B cell (primary cell): ENCODE results near the gene TFCP2.

Source experiments
- EZH2 ChIP-seq: IDR thresholded peaks from 2 replicates; pipeline ENCODE4 v1.6.1; 2012; ENCODE audit warnings: borderline replicate concordance, low read depth, mild to moderate bottlenecking, moderate library complexity, low read length; ENCODE audit not compliant: insufficient read depth, poor library complexity, severe bottlenecking
- TF ChIP-seq, protein P1 (sequence below): fragments of 200-600 bp; IDR thresholded peaks from one replicate; pipeline ENCODE4 v1.8.0; 2022; ENCODE audit warnings: antibody characterized with exemption, mild to moderate bottlenecking

DNA sequence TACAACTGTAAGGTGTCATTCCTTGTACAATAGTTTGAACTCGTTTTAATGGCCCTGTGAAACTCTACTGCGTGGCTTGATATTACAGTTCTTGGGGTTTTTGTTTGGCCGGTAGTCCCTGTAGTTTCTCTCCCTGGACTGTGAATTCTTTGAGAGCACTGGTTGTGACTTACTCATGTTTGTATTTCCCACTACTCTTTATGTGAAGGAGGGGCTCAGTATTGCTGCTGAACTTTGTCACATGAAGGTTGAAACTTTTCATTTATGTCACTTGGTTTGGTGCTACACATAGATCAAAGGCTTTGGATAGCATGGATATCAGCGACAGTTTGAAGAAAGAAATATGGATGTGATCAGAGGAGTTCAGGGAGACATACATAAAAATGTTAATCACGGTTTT, 46.4 kb upstream of the TFCP2 start:
- TF ChIP-seq, protein P1, sequence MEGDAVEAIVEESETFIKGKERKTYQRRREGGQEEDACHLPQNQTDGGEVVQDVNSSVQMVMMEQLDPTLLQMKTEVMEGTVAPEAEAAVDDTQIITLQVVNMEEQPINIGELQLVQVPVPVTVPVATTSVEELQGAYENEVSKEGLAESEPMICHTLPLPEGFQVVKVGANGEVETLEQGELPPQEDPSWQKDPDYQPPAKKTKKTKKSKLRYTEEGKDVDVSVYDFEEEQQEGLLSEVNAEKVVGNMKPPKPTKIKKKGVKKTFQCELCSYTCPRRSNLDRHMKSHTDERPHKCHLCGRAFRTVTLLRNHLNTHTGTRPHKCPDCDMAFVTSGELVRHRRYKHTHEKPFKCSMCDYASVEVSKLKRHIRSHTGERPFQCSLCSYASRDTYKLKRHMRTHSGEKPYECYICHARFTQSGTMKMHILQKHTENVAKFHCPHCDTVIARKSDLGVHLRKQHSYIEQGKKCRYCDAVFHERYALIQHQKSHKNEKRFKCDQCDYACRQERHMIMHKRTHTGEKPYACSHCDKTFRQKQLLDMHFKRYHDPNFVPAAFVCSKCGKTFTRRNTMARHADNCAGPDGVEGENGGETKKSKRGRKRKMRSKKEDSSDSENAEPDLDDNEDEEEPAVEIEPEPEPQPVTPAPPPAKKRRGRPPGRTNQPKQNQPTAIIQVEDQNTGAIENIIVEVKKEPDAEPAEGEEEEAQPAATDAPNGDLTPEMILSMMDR: no peak
- TF ChIP-seq EZH2: no peak
